Neural cell (in vitro differentiated cells): ENCODE data around the gene RHCG. TPM values are rescaled to one million over a fixed set of nuclear protein-coding genes. Genes with fewer than 3 reads are reported as not detected.

ENCODE experiments used
- H2AFZ ChIP-seq: fragments of 200-600, 300-800 bp; sonication (generic), shearing (Covaris generic); 2 replicates; pipeline ENCODE4 v1.6.0; 2014; ENCODE audit warnings: low read depth, mild to moderate bottlenecking, antibody characterized with exemption, low read length, moderate library complexity
- H3F3A ChIP-seq: fragments of 200-600 bp; shearing (Covaris generic); 2 replicates; pipeline ENCODE4 v1.6.1; 2016; ENCODE audit warnings: mild to moderate bottlenecking, moderate library complexity, mixed read lengths, antibody characterized with exemption, low read length; ENCODE audit not compliant: insufficient read depth, poor library complexity, severe bottlenecking
- H3K27ac ChIP-seq: fragments of 200-600, 300-800 bp; sonication (generic), shearing (Covaris generic); 2 replicates; pipeline ENCODE4 v1.5.1; 2014; ENCODE audit warnings: mild to moderate bottlenecking, low read length, moderate library complexity
- H3K27me3 ChIP-seq: fragments of 300-800, 200-600 bp; sonication (generic), shearing (Covaris generic); 2 replicates; pipeline ENCODE4 v1.6.0; 2014; ENCODE audit warnings: mild to moderate bottlenecking, low read depth, low read length, moderate library complexity; ENCODE audit not compliant: insufficient read depth
- H3K36me3 ChIP-seq: fragments of 300-800, 200-600 bp; sonication (generic), shearing (Covaris generic); 2 replicates; pipeline ENCODE4 v1.5.1; 2014; ENCODE audit warnings: mild to moderate bottlenecking, antibody characterized with exemption, low read length, moderate library complexity; ENCODE audit not compliant: insufficient read depth
- H3K4me2 ChIP-seq: fragments of 300-800, 200-600 bp; sonication (generic), shearing (Covaris generic); 2 replicates; pipeline ENCODE4 v1.6.0; 2014; ENCODE audit warnings: mild to moderate bottlenecking, low read length
- H3K4me3 ChIP-seq: fragments of 300-800, 200-600 bp; sonication (generic), shearing (Covaris generic); 2 replicates; pipeline ENCODE4 v1.5.1; 2014; ENCODE audit warnings: mild to moderate bottlenecking, low read length, moderate library complexity
- H3K79me2 ChIP-seq: fragments of 200-600 bp; shearing (Covaris generic); replicated peaks from 2 replicates; pipeline ENCODE4 v1.6.0; 2014; ENCODE audit warnings: mild to moderate bottlenecking, low read length, moderate library complexity; ENCODE audit not compliant: insufficient read depth
- H3K9ac ChIP-seq: fragments of 300-800, 200-600 bp; sonication (generic), shearing (Covaris generic); 2 replicates; pipeline ENCODE4 v1.6.1; 2016; ENCODE audit warnings: mild to moderate bottlenecking, low read length, mixed read lengths
- H3K9me2 ChIP-seq: fragments of 200-600 bp; shearing (Covaris generic); 2 replicates; pipeline ENCODE4 v1.6.1; 2016; ENCODE audit warnings: mild to moderate bottlenecking, low read length, mixed read lengths; ENCODE audit not compliant: insufficient read depth
- H3K9me3 ChIP-seq: fragments of 200-600, 300-800 bp; sonication (generic), shearing (Covaris generic); 2 replicates; pipeline ENCODE4 v1.6.1; 2016; ENCODE audit warnings: mild to moderate bottlenecking, mixed run types, low read length, moderate library complexity, mixed read lengths
- H4K20me1 ChIP-seq: fragments of 200-600 bp; shearing (Covaris generic); 2 replicates; pipeline ENCODE4 v1.6.1; 2016; ENCODE audit warnings: mild to moderate bottlenecking, mixed run types; ENCODE audit not compliant: insufficient read depth
- EP300 ChIP-seq: fragments of 450-650 bp; conservative IDR thresholded peaks from 2 replicates; pipeline ENCODE4 v1.6.1; 2014; ENCODE audit warnings: antibody characterized with exemption, mild to moderate bottlenecking, moderate library complexity; ENCODE audit not compliant: poor library complexity, severe bottlenecking
- EZH2 ChIP-seq: fragments of 200-600, 300-800 bp; shearing (Covaris generic), sonication (generic); IDR thresholded peaks from 2 replicates; pipeline ENCODE4 v1.6.1; 2014; ENCODE audit warnings: antibody characterized with exemption, low read length, borderline replicate concordance, mild to moderate bottlenecking; ENCODE audit not compliant: insufficient read depth, poor library complexity, severe bottlenecking
- MXI1 ChIP-seq: fragments of 450-650 bp; conservative IDR thresholded peaks from 2 replicates; pipeline ENCODE4 v1.6.1; 2014; ENCODE audit warnings: antibody characterized with exemption, mild to moderate bottlenecking; ENCODE audit not compliant: poor library complexity, severe bottlenecking
- POLR2AphosphoS5 ChIP-seq: IDR thresholded peaks from 2 replicates; pipeline ENCODE4 v1.6.1; 2012
- RAD21 ChIP-seq: fragments of 450-650 bp; conservative IDR thresholded peaks from 2 replicates; pipeline ENCODE4 v1.6.1; 2014; ENCODE audit warnings: antibody characterized with exemption, mild to moderate bottlenecking, moderate library complexity
- SMC3 ChIP-seq: fragments of 450-650 bp; conservative IDR thresholded peaks from 2 replicates; pipeline ENCODE4 v1.6.1; 2014; ENCODE audit warnings: antibody characterized with exemption, mild to moderate bottlenecking, moderate library complexity; ENCODE audit not compliant: poor library complexity
- TAF1 ChIP-seq: IDR thresholded peaks from 2 replicates; pipeline ENCODE4 v1.6.1; 2012; ENCODE audit warnings: low read depth
- polyA plus RNA-seq: library from polyadenylated mRNA; depleted of rRNA; stranded (reverse); fragments of >200 nt; gene quantifications from 2 replicates; pipeline ENCODE4 v1.2.3, GENCODE V29; 2014
- TF ChIP-seq, protein P1 (sequence below): IDR thresholded peaks from 2 replicates; pipeline ENCODE4 v1.6.1; 2012; ENCODE audit warnings: borderline replicate concordance
- TF ChIP-seq, protein P2 (sequence below): fragments of 450-650 bp; IDR thresholded peaks from 2 replicates; pipeline ENCODE4 v1.5.1; 2014; ENCODE audit warnings: antibody characterized with exemption, mild to moderate bottlenecking, moderate library complexity; ENCODE audit not compliant: poor library complexity, severe bottlenecking

The RHCG gene
- polyA plus RNA-seq, 1 donor from 2014 or later, result 0.32 TPM

DNA sequence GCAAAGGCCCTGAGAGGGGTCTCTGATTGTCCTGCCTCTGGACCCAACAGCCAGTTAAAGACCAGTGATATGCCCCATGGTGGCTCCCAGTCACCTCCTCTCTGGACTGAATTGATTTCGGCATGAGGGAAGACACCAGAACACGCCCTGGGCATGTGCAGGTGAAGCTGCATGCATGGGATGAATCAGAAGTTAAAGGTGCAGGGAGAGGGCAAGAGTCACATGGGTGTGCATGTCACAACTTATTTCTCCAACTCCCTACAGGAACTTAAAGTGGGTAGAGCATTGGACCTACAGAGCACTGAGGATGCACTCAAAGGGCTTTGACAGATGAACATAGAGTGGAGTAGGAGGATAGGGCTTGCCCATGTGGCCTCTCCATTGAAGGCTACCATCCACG, 16.9 kb upstream of the RHCG start:
- Histone ChIP-seq H3K4me2 (no peak overlapping the region), H3K27me3 (no peaks in the 10 kb centered on the region), H3K79me2 (no peaks in the 10 kb centered on the region), H4K20me1 (no peaks in the 10 kb centered on the region), H3K27ac (no peak overlapping the region), H2AFZ (no peak overlapping the region), H3K36me3 (no peaks in the 10 kb centered on the region), H3K9ac (no peak overlapping the region), H3K9me2 (no peaks in the 10 kb centered on the region), H3K9me3 (no peaks in the 10 kb centered on the region), H3F3A (no peaks in the 10 kb centered on the region), H3K4me3 (no peak overlapping the region)
- TF ChIP-seq SMC3 (no peak), EZH2 (no peak), RAD21 (no peak), EP300 (no peak), MXI1 (no peak), TAF1 (no peak), POLR2AphosphoS5 (no peak)
- TF ChIP-seq, protein P1, sequence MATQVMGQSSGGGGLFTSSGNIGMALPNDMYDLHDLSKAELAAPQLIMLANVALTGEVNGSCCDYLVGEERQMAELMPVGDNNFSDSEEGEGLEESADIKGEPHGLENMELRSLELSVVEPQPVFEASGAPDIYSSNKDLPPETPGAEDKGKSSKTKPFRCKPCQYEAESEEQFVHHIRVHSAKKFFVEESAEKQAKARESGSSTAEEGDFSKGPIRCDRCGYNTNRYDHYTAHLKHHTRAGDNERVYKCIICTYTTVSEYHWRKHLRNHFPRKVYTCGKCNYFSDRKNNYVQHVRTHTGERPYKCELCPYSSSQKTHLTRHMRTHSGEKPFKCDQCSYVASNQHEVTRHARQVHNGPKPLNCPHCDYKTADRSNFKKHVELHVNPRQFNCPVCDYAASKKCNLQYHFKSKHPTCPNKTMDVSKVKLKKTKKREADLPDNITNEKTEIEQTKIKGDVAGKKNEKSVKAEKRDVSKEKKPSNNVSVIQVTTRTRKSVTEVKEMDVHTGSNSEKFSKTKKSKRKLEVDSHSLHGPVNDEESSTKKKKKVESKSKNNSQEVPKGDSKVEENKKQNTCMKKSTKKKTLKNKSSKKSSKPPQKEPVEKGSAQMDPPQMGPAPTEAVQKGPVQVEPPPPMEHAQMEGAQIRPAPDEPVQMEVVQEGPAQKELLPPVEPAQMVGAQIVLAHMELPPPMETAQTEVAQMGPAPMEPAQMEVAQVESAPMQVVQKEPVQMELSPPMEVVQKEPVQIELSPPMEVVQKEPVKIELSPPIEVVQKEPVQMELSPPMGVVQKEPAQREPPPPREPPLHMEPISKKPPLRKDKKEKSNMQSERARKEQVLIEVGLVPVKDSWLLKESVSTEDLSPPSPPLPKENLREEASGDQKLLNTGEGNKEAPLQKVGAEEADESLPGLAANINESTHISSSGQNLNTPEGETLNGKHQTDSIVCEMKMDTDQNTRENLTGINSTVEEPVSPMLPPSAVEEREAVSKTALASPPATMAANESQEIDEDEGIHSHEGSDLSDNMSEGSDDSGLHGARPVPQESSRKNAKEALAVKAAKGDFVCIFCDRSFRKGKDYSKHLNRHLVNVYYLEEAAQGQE, result no peak
- TF ChIP-seq, protein P2, sequence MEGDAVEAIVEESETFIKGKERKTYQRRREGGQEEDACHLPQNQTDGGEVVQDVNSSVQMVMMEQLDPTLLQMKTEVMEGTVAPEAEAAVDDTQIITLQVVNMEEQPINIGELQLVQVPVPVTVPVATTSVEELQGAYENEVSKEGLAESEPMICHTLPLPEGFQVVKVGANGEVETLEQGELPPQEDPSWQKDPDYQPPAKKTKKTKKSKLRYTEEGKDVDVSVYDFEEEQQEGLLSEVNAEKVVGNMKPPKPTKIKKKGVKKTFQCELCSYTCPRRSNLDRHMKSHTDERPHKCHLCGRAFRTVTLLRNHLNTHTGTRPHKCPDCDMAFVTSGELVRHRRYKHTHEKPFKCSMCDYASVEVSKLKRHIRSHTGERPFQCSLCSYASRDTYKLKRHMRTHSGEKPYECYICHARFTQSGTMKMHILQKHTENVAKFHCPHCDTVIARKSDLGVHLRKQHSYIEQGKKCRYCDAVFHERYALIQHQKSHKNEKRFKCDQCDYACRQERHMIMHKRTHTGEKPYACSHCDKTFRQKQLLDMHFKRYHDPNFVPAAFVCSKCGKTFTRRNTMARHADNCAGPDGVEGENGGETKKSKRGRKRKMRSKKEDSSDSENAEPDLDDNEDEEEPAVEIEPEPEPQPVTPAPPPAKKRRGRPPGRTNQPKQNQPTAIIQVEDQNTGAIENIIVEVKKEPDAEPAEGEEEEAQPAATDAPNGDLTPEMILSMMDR, result no peak

DNA sequence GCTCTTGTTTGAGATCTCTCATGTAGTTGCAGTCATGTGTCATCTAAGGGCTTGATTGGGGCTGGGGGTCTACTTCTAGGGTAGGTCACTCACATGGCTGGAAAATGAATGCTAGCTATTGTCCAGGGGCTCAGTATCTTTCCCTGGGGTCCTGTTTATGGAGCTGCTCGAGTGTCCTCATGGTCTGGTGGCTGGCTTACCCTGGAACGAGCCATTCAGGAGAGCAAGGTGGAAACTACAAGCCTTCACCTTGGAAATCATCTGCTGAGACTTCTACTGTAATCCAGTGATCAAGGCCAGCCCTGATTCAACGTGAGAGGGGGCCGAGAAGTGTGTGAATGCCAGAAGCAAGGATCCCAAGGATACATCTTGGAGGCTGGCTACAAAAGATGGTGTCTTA, 16.2 kb upstream of the RHCG start:
- no peaks in the 10 kb centered on the region for H3F3A ChIP-seq
- no peak overlapping the region for H3K27ac ChIP-seq
- H2AFZ ChIP-seq, result no peak overlapping the region
- H3K9ac ChIP-seq, result no peak overlapping the region
- H3K36me3 ChIP-seq, result no peaks in the 10 kb centered on the region
- H3K4me2 ChIP-seq, result no peak overlapping the region
- no peaks in the 10 kb centered on the region for H3K9me2 ChIP-seq
- H4K20me1 ChIP-seq, result no peaks in the 10 kb centered on the region
- H3K27me3 ChIP-seq, result no peaks in the 10 kb centered on the region
- no peaks in the 10 kb centered on the region for H3K9me3 ChIP-seq
- H3K79me2 ChIP-seq, result no peaks in the 10 kb centered on the region
- no peak for TF ChIP-seq SMC3
- no peak for TF ChIP-seq EZH2
- TF ChIP-seq RAD21, result no peak
- TF ChIP-seq, protein P1, result no peak
- TF ChIP-seq EP300, result no peak
- TF ChIP-seq POLR2AphosphoS5, result no peak
- no peak for TF ChIP-seq TAF1
- TF ChIP-seq, protein P2, result no peak
- TF ChIP-seq MXI1, result no peak
- H3K4me3 ChIP-seq, result no peak overlapping the region
